Fibroblast of skin of left quadriceps (primary cell): Measurements from ENCODE around the gene ZSCAN10.
A peak's percentile ranks its signal among the peaks of the same experiment; 100 is the strongest.

ENCODE experiments used
- DNase-seq, 2 experiments: peaks; one replicate each; pipeline ENCODE4 v3.0.0-alpha.2; 2013; ENCODE audit warnings: low read depth in 2 of 2

ZSCAN10 gene

DNA sequence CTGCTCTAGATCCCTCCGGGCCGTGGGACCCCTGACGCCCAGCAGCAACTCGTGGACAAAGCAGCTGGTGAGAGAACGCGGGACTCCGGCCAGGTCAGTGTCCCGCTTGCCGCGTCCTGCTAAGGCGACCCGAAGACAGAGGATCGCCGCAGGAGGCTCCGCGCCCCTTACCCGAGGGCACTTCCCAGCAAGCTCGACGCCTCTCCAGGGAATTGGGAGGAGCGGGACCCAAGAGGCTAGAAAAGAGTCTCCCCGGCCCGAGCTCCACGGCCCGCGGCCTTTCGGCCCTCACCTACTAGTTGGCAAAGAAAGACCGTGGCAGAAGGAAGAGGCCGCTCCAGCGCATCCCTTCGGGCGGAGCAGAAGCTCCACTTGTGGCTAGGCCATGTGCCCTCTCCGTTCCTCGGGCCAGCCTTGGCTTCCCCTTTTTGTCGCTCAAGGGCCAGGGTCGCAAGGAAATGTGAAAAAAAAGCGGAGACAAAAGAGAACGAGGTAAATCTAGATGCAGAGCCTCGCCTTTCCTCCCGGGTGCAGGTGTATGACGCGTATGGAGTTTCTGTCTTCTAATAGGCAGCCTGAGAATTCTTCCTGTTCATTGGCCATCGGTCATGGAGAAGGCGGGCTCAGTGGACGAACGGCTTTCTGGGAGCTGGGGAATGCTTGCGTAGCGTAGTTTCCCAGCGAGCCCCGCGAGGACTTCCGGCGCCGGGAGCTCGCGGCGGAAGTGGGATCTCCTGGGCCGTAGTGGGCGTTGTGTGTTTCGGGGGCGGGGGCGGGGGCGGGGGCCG is 35.4 kb upstream of the ZSCAN10 start, which contains the start of gene ZNF213:
Gene ZNF213 (plus strand): TSS at position 692 of the 788 bp plus-strand sequence. CDS start 2,252 bp downstream, outside the sequence.
- peak; percentile 94 to 95 for DNase-seq

DNA sequence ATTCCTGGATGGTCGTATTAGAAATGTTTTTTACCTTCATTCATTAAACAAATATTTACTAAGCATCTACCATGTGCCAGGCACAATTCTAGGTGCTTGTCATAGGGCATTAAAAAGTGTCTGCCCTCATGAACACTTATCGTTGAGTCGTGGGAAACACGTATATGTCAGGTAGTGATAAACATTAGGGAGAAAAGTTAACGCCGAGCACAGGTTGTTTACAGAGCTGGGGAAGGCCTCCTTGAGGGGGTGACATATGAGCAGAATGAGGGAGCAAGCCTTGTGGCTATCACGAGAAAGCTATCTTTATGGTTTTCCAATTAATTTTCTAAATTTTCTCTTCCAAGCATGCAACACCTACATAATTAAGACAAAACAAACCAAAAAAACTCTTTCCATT is 34.8 kb upstream of the ZSCAN10 start:
- no peak for DNase-seq

DNA sequence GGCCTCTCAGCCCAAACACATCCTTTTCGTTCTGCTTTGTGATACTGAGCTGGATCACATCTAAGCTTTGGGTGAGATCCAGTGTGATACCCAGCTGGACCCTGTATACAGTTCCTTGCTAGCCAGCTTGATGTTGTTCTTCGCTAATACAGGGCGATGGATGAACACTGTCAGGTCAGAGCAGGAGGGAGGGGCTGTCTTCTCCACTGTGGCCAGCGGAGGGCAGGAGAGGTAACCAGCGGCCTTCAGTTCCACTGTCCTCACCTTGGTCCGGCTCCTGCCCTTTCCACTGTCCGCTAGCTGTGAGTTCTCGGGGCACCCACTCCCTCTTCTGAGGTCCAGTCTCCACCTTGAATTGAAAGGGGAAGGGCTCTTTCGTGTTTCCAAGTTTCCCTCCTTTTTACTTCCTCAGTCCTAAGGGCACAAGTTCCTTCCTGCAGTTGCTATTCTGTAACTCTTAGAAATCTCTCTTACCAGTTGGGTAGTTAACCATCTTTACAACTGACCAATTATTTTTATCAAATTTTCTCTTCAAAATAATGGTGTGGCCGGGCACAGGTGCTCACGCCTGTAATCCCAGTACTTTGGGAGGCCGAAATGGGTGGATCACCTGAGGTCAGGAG is 32.8 kb upstream of the ZSCAN10 start:
- DNase-seq: no peak

DNA sequence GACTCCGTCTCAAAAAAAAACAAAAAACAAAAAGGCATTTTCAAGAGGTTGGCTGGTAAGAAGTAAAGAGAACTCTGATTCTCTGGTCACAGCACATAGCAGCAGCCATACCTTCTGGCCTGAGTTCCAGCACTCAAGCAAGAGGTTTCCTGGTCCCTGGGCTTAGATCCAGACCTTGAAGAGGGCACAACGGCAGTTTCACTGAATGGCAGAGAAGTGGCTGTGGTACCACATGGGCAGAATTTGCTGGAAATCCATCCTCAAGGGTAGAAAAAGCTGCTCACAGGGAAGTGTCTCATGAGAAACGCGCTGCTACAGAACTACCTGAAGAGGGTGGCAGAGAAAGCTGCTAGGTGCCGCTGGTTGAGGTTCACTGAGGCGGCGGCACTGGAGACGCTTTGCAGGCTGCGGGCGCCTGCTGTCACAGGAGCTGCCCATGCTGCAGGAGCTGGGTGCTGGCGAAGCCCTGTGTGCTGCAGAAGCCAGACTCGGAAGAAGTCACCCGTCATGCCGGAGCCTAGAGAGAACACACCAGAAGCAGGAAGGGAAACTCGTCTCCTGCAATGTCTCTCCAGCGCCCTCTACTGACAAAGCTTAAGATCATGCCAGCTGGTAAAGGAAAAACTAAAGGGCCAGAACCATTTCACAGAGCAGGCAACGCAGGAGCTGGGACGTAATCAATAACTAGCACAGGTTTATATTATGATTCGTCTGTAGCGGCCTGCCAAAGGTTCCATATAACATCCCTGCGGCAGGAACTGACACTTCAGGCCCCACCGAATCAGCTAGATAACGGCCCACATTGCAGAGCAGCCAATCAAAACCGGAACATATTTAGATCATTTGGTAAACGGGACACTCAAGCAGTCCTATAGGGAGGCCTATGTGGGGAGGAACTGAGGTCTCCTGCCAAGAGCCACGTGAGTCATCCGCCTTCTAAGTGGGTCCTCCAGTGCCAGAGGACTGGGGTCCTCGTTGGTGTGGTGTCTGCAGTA is 30.3 kb upstream of the ZSCAN10 start:
- DNase-seq: peak; percentile 56 to 59

DNA sequence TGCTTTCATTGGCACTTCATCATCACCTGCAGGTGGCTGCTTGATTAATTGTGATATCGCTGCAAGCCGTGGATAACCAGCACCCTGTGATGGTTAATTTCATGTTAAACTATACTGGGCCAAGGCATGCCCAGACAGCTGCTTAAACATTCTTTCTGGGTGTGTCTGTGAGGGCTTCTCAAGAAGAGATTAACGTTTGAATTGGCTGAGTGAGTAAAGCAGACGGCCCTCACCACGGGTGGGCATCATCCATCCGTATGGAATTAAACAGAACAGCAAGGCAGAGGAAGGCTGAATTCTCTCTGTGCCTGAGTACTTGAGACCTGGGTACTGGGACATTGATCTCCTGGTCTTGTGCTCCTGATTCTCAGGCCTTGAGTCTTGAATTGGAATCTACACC is 28.7 kb upstream of the ZSCAN10 start:
- no peak for DNase-seq

DNA sequence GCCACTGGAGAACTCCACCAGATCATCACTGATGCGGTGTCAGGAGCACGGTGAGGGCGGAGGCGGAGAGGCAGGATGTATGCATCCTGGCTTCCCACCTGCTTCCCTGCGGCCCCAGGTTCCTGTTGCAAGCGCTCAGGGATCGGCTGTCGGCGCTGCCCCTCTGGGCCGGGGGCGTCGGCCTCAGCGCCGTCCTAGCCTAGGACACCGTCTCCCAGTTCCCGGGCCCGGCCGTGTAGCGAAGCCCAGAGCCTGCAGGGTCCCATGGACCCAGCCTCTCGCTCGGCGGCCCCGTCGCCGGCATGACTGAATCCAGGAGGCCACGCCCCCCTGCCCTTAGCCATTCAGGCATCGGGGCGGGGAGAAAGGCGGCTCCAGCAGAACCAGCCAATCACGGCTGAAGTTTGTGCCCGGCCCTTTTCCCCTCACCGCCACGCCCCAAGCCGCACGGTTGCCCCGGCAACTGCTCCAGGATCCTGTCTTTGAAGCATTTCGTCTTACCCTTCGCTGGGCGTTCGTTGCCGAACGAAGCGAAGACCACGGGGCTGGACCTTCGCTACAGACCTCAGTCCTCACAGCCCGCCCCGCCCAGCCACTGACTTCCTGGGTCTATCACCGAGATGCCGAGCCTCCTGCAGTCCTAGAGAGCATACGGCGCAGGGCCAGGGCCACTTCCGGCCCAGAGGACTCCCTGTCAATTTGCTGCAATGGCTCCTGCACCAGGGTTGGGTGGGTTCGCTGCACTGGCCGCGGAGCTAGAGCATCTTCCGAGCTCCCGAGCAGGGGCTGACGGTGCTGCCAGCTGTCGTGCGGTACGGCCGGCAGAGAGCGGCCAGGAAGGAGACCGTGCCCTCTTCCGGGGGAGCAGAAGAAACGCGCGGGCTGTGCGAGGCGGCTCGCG is 25.1 kb upstream of the ZSCAN10 start:
- peak; percentile 83 to 85 for DNase-seq

DNA sequence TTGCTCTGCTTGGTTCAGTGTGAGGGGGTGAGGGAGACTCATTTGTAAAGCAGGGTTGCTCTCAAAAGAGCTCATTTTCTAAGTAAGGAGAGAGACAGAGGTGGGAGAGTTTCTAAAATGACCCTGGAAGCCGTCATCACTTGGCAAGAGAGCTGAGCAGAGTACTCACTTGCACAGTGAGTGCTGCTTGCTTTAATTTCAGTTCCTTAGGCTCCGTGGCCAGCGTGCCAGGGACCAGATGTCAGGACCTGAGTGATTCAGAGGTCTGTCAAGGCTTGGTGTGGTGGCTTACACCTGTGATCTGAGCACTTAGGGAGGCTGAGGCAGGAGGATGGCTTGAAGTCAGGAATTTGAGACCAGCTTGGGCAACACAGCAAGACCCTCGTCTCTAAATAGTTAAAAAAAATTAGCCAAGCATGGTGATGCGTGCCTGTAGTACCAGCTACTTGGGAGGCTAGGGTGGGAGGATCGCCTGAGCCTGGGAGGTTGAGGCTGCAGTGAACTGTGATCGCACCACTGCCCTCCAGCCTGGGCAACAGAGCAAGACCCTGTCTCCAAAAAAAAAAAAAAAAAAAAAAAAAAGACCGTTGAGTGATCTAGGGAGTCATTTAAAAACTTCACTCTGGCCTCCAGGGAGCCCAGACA is 24.0 kb upstream of the ZSCAN10 start:
- DNase-seq: no peak

DNA sequence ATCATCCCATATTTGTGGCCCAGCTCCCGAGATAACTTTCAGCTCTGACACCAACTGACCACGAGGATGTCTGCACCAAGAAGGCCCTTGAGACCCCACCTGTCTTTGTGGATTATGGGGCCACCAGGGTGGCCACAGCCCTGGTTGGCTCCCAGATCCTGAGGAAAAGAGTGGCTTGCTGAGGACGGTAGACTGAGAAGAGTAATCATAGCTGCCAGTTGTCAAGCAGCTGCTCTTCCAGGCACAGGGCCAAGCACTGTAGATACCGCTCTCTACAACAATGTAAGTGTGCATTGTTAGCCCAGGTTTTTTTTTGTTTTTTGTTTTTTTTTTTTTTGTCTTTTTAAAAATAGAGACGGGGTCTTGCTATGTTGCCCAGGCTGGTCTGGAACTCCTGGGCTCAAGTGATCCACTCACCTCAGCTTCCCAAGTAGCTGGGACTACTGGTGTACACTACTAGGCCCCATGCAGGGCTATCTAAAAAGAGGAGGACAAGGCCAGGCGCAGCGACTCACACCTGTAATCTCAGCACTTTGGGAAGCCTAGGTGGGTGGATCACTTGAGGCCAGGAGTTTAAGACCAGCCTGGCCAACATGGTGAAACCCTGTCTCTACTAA is 22.9 kb upstream of the ZSCAN10 start:
- no peak for DNase-seq

DNA sequence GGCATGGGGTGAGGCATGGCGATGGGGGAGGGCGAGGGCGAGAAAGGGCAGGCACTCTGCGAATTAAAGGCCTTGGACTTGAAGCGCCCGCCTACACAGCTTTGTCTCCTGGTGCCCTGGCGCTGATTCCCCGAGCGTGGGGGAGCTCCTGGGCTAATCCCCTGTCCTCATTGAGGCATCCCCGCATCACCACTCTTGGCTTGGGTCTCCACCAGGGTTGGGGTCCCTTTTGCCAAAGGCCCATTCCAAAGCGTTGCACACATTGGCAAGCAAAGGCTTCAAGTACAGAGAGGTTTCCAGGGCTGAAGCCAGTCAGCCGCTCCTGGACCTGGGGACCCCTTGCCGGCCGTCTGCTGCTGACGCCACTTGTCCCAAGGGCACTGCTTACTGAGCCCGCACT is 21.3 kb upstream of the ZSCAN10 start:
- no peak for DNase-seq

DNA sequence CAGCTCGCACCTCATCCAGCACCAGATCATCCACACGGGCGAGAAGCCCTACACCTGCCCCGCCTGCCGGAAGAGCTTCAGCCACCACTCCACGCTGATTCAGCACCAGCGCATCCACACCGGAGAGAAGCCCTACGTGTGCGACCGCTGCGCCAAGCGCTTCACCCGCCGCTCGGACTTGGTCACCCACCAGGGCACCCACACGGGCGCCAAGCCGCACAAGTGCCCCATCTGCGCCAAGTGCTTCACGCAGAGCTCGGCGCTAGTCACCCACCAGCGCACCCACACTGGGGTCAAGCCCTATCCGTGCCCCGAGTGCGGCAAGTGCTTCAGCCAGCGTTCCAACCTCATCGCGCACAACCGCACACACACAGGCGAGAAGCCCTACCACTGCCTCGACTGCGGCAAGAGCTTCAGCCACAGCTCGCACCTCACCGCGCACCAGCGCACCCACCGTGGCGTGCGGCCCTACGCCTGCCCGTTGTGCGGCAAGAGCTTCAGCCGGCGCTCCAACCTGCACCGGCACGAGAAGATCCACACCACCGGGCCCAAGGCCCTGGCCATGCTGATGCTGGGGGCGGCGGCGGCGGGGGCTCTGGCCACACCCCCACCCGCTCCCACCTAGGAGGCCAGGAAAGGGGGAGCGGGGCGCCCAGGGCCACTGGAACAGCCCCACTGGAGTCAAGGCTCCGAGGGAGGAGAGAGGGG is 20.8 kb upstream of the ZSCAN10 start:
- DNase-seq: no peak

DNA sequence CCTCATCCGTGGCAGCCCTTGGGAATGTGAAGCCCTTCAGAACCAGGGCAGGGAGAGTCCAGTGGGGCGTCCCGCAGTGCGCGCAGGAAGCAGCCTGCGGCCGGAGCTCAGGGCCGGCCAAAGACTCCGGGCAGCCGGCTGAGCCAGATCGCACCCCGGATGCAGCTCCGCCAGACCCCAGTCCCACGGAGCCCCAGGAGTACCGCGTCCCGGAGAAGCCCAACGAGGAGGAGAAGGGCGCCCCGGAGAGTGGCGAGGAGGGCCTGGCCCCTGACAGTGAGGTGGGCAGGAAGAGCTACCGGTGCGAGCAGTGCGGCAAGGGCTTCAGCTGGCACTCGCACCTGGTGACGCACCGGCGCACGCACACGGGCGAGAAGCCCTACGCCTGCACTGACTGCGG is 20.2 kb upstream of the ZSCAN10 start:
- no peak for DNase-seq

DNA sequence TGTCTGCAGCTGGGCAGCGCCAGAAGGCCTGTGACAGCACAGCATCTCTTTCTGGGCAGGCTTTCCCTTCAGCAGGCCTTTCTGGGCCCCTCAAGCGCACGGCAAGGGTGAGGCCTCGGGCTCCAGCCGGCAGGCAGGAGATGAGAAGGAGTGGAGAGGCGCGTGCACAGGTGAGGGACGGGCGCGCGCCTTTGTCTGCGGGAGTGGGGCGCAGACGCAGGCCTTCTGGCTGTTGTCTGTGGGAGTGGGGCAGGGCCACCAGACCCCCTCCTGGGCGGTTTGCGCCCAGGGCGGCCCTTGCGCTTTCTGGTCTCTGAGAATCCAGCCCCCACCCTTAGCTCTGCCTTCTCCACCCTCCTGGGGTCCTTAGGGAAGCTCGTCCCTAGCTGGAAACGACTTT is 19.8 kb upstream of the ZSCAN10 start:
- DNase-seq: no peak

DNA sequence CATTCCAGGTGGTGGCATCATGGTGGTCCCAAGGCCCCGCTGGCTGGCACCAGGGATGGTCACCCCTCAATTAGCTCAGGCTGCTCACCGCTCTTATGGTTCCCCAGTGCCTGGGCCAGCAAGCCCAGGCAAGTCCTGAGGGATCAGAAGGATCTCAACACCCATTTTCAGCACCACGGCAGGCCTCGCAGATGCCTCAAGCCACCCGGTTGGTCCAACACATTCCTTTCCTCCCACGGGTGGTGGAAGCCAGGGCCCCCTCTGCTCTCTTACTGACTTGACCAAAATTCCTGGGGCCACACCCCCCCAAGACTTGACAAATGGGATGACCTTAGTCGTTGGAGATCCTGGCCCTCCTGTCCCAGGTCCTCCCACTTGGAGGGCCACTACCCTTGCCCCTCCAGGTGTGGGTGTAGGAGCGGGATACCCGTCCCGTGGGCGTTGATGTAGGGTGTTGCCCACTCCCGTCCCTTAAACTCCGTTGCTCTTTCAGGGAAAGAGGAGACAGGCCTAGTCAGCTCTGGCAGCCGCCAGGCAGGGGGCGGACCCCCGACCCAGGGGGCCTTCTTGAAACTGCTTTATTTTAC is 19.2 kb upstream of the ZSCAN10 start:
- no peak for DNase-seq

DNA sequence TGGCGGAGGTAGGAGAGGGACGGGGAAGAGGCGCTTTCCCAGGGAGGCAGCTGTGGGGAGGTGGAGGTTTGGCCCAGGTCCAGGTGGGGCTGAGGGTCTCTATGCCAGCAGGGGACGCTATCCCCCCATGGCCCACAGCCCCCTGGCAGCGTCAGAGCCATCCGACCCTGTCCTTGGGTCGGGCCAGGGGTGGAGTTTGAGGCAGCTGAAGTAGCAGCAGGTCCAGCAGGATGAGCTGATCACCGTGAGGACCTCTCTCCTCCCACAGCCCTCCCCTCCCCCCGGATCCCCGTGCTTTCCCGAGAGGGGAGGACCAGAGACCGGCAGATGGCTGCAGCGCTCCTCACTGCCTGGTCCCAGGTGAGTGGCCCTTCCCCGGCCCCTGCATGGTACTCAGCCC is 16.5 kb upstream of the ZSCAN10 start:
- DNase-seq: no peak

DNA sequence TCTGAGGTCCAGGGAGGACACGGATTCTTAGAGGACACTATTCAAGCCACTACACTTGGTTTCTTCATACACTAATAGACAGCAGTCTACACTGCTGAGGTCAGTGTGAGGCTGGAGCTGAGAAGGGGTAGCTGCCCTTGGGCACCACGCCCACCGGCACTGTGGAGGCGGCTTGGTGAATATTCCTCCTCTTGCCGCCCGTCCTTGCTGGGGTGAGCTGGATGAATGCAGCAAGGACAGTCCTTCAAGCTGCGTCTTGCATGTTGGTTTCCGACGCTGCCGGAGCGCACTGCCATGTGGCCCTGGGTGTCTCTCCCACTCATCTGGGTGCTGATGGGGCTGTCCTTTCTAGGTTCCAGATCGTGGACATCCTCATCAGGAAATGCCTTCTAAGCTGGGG is 15.9 kb upstream of the ZSCAN10 start:
- DNase-seq: no peak

DNA sequence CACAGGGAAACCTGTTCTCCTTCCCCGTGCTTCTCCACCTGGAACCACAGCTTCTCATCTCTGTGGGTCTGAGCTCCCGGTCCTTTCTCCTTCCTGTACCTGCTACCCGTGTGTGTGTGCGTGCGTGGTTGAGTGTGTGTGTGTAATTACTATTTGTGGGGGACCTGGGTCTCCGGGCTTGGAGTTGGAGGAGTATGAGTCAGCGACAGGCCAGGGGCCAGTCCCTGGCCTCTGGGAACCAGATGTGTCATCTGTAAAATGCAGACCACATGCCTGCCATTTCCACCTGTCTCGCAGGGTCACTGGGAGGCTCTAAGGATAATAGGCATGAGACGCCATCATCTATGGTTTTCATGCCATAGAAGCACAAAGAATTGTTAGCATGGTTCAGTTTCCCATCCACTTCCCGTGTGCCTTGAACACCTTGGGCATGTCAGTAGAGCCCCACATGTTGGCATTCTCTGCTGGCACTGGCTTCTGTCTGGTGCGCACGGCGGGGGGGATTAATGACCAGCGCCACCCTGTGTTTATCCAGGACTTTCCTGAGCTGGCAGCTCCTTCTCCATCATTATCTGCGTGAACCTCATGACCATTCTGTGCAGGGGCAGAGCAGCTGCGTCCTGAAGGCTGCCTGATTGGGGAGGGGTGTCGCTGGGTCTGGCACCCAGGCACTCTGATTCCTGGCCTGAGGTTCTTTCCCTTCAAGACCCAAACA is 14.8 kb upstream of the ZSCAN10 start:
- no peak for DNase-seq

DNA sequence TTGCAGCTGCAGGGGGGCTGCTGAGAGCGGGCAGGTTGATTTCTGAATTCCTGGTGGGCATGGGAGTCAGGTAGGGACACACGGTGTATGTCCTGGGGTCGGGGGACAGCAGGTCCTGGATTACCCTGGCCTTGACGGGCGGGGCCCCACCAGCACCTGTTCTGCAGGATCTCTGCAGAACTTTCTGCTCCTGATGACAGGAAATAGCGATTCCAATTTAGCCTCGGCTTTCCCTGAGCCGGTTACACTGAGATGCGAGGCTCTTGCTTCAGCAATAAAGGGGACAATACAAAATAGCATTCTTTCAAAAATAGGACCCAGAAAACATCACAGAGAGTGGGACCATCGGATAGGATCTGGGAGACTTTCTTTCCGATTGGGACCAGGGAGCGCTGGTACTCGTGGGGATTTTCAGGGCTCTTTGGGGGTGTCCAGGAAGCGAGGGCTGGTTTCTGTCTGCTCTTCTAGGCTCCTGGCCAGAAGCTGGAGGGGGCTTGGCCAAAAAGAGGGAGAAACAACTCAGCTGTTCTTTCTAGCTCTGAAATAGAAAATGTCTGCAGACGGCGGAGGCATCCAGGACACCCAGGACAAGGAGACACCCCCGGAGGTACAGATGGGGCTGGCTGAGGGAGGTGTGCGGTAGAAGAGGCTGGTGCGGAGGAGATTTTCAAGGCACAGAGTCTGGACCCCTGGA is 13.9 kb upstream of the ZSCAN10 start:
- DNase-seq: no peak
